Hematopoietic multipotent progenitor cell treated with erythropoietin and hydrocortisone succinate and interleukin-3 and kit ligand, for 4 days (in vitro differentiated cells): ENCODE measurements around the gene CIDEA.
A peak's percentile ranks its signal among the peaks of the same experiment; 100 is the strongest.
"Not testable (repeated sequence)": the region's sequence is repeated elsewhere in the genome, so short reads cannot be mapped to it uniquely, and the experiment has no call there.

Experiments used
- DNase-seq: peaks from one replicate; pipeline ENCODE4 v3.0.0-alpha.2; 2015

Gene CIDEA

GRCh38 chr18:12242658-12243260 is 11.4 kb upstream of the CIDEA start:
- DNase-seq, result no peak

GRCh38 chr18:12243272-12243671 is 10.9 kb upstream of the CIDEA start:
- not testable (repeated sequence) for DNase-seq

DNA sequence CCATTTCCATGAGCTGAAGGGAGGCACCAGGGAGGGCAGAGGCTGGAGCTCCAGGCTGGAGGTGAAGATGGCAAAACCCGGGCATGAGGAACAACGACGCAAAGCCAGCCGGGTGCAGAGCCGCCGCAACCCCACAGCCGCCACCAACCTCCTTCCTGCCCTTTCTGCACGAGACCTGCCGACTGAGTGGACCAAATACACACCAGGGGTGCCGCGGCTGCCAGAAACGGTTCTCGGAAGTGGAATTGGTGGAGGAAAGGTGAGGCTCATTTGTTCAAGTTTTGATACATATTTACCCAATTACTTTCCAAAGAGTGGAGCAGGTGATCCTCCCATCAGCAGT is 8.4 kb upstream of the CIDEA start:
- DNase-seq, result no peak

DNA sequence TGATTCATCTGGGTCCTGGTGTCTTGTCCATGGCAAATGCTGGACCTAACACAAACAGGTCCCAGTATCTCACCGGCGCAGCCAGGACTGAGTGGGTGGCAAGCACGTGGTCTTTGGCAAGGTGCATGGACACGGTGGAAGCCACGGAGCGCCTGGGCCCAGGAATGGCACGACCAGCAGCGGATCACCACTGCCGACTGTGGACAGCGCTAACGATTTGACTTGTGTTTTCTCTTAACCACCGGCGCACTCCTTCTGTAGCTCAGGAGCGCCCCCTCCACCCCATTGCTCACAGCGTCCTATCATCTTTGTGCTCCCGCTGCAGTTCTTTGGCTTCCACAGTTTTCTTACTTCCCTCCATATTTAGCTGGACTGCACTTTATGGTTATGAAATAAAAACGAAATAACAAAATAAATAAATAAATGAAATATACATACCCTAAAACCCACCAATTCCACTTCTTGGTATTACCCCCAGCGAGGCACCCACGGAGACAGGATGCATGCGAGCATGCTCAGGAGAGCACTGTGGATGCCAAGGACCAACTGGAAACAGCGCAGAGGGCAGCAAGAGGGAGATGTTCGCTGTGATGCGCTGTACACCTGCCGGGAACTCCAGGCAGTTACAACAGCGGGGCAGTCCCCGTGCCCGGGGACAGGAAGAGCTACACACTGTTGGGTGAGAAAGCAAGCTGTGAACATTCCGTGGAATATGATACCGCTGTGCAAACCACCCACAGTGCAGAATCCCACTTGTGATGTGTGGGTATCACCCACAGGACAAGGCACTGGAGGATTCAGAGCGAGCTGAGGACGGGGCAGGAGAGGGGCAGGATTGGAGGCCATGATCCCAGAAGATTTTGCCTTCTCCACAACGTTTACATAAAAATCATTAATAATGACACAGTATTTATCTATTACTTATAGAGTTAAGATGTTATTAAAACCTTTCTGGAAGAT is 7.0 kb upstream of the CIDEA start:
- peak; percentile 68 for DNase-seq

- no peak for DNase-seq
Observed at GRCh38 chr18:12247946-12248345, 6.2 kb upstream of the CIDEA start.

DNA sequence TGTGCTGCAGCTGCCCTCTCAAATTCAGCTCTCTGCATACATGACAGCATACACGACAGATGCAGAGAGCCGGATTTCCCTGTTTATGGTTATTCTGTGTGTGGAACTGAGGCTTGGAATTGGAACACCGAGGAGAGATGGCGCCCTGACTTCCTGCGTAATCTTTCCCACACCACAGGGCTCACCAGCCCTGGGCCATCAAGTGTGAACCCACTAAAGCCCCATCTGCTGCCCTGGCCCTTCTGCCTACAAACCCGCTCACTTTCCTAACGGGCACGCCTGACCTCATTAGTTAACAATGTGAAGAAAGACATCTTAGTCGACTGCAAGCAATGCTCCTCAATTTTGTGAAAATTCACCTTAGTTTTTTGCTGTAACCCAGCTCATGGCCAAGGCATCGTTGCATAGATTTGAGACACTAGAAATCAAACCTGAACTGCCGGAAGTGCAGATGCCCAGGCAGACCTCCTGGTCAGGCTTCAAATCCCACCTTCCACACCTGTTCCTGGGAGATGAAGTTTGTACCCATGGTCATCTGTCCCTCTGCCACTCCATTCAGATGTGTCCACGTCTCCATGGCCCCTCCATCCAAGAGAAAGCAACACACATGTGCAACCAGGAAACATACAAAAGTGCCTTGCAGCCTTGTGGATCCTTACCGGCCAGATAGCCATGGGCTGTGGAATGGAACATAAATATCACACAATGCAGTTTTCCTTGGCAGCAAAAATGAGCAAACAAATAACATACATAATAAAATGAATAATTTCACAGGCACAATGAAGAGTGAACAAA is 5.0 kb upstream of the CIDEA start:
- no peak for DNase-seq

DNA sequence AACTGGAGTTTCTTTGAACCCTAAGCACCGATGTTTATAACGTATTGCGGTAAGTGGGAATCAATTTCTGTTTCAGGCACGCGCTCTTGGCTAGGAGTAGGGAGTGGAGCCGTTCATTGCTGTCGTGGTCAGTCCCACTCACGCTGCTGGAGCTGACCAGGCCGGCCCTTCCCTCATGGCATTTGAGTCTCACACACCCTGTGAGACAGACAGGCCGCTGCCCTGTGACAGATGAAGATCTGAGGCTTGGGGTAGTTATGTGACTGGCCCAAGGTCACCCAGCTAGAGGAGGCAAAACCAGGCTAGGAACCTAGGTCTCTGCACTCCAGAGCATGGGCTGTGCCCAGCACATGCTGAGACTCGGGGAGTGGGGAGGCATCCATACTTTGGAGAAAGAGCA is 2.9 kb upstream of the CIDEA start:
- DNase-seq, result no peak

DNA sequence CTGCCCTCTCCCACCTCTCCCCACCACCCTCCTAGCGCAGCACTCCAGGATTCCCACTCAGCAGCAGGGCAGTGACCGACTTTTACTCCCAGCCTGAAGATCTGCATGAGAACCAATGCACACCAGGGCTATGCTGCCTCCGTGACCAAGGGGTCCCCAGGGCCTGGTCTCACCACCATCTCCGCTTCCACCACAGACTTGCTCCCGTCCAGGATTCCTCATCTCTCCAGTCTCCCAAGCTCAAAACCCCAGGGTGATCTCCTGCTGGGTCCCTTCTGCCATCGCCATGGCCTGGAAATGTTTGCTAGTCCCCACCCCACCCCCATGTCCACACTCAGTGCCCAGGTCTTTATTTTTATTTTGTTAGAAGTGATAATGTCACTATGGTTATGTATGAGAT is 2.1 kb upstream of the CIDEA start:
- DNase-seq, result no peak

DNA sequence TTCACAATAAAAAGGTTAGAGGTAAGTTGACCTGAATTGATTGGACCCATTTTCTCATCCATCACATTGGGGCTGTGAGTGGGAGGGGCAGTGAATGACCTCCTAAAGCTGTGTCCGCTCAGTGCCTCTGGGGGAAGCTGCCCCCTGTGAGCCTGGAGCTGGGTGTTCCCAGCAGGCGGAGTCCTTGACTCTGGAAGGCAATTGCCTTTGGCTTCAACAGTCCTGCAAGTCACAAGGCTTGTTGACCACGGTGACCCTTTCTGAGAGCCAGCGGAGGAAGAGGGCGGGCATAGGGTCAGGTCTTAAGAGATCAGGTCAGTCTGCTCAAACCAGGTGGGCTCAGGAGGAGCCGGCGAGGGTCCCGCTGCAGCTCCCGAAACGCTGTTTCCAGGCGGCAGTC is 1.1 kb upstream of the CIDEA start:
- DNase-seq, result no peak

GRCh38 chr18:12253663-12254135 is 462 bp upstream of the CIDEA start:
- DNase-seq, result peak; percentile 42

GRCh38 chr18:12254820-12255511 is 805 bp downstream of the CIDEA start:
- DNase-seq, result no peak

DNA sequence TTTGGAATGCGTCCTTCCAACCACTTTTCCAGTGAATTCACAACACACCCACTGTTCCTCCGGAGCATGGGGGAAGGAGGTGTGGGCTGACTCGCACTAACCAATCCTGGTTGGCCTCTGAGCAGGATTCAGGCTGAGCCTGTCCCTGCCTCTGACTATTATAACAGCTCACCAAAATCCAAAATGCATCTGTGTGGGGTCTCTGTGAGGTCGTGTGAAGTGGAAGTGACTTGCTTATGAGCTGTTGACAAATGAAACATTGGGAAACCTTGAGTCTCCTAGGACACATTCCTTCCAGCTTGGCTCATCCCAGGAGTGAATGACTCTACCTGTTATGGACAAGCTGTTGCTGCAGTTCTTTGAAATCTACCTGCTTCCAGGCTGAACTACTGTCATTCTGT is 1.5 kb downstream of the CIDEA start:
- no peak for DNase-seq

DNA sequence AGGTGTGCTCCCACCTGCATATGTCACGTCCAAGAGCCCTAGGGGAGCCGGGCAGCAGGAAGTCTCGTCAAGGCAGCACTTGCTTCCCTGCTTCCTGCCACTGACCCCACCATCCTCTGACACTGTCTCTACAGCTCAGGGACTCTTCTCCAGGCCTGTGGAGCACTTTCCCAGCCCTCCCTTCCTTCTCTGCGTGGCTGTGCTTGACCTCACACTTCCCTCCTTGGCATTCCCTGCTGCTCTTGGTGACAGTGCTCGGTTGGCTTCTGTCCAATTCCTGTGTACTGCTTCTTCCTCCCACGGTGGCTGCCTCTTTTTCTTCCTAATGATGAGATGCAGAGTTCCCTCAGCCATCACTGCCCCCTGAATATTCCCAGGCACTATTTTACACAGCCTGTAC is 2.8 kb downstream of the CIDEA start:
- DNase-seq, result no peak

GRCh38 chr18:12257996-12258718 is 4.0 kb downstream of the CIDEA start:
- peak; percentile 37 for DNase-seq

GRCh38 chr18:12258719-12259705 is 4.9 kb downstream of the CIDEA start:
- no peak for DNase-seq

GRCh38 chr18:12262748-12263147 is 8.6 kb downstream of the CIDEA start:
- no peak for DNase-seq

DNA sequence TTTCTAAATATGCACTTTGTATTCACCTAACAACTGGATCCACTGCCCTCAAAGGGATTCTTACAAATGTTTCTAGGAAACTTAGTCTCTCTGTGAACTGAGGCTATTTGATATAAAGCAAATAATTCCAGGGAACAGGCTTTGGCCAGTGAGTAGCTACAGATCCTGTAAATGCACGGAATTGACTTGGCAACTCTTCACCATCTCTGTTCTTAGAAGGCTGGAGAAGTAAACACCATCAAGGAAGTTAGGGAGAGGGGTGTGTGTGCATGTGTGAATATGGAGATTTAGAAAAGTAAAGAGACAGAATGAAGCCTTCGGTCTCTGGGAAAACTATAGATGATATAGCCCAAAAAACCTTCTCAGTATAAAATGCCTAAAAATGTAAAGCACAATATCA is 10.7 kb downstream of the CIDEA start:
- no peak for DNase-seq

- DNase-seq, result peak; percentile 83
Observed at GRCh38 chr18:12271376-12272235, 17.4 kb downstream of the CIDEA start.

- no peak for DNase-seq
Observed at GRCh38 chr18:12274793-12275192, 20.6 kb downstream of the CIDEA start.
